ENCODE data around the gene PLEKHA5. TPM values are rescaled to one million over a fixed set of nuclear protein-coding genes. Genes with fewer than 3 reads are reported as not detected.

The PLEKHA5 gene
- total and polyA plus RNA-seq, 4 experiments from 2014 or later = 0.43 to 15.9 (median 13.3) TPM

GRCh38 chr12:19140381-19141236, 11.1 kb downstream of the PLEKHA5 start:
- CTCF ChIA-PET (ENCODE audit: partially characterized antibody) = no interaction called here
- POLR2A ChIA-PET (ENCODE audit: partially characterized antibody) = no interaction called here
- no peak overlapping the region for H3K27ac Mint-ChIP-seq

GRCh38 chr12:19142499-19142898, 13.0 kb downstream of the PLEKHA5 start:
- CTCF ChIA-PET (ENCODE audit: partially characterized antibody) = no interaction called here
- POLR2A ChIA-PET (ENCODE audit: partially characterized antibody) = no interaction called here
- Histone ChIP-seq H3K9me3 (ENCODE audit: control insufficient read depth in 1 of 2, low read length in 2 of 2) (no peaks in the 10 kb centered on the region), H3K27ac (ENCODE audit: low read depth, low read length) (no peak overlapping the region), H3K4me3 (ENCODE audit: low read length in 2 of 2) (no peak overlapping the region), H3K27me3 (ENCODE audit: insufficient read depth, low read length) (no peaks in the 10 kb centered on the region), H3K36me3 (ENCODE audit: insufficient read depth, low read length) (no peaks in the 10 kb centered on the region), H3K4me1 (ENCODE audit: insufficient read depth, low read length) (no peaks in the 10 kb centered on the region)
- no peak overlapping the region for H3K27ac Mint-ChIP-seq
- no peak overlapping the region for H3K4me3 Mint-ChIP-seq
- H3K9me3 Mint-ChIP-seq = no peaks in the 10 kb centered on the region
- intact Hi-C loops (cut with micrococcal nuclease) = no loop called here
- H3K4me1 Mint-ChIP-seq = peaks cover 0 to 4% (median 2%) of the 10 kb centered on the region in 4 donors
- DNase-seq = no peak
- H3K36me3 Mint-ChIP-seq = peaks cover 3 to 21% of the 10 kb centered on the region in 2 donors
- no peaks in the 10 kb centered on the region for H3K27me3 Mint-ChIP-seq

More at GRCh38 chr12:19140381-19141236, 11.1 kb downstream of the PLEKHA5 start:
- no peaks in the 10 kb centered on the region for H3K27me3 Mint-ChIP-seq
- Histone ChIP-seq H3K4me1 (ENCODE audit: insufficient read depth, low read length) (no peaks in the 10 kb centered on the region), H3K27ac (ENCODE audit: low read depth, low read length) (no peak overlapping the region), H3K36me3 (ENCODE audit: insufficient read depth, low read length) (no peaks in the 10 kb centered on the region), H3K4me3 (ENCODE audit: low read length in 2 of 2) (no peak overlapping the region), H3K27me3 (ENCODE audit: insufficient read depth, low read length) (no peaks in the 10 kb centered on the region), H3K9me3 (ENCODE audit: control insufficient read depth in 1 of 2, low read length in 2 of 2) (no peaks in the 10 kb centered on the region)
- no peaks in the 10 kb centered on the region for H3K9me3 Mint-ChIP-seq
- peaks cover 3 to 25% of the 10 kb centered on the region in 2 donors for H3K36me3 Mint-ChIP-seq
- peaks cover 0 to 4% (median 2%) of the 10 kb centered on the region in 4 donors for H3K4me1 Mint-ChIP-seq
- H3K4me3 Mint-ChIP-seq = no peak overlapping the region
- intact Hi-C loops (cut with micrococcal nuclease) = no loop called here
- no peak for DNase-seq

GRCh38 chr12:19144287-19144686, 14.8 kb downstream of the PLEKHA5 start:
- CTCF ChIA-PET (ENCODE audit: partially characterized antibody) = no interaction called here
- intact Hi-C loops (cut with micrococcal nuclease) = no loop called here
- POLR2A ChIA-PET (ENCODE audit: partially characterized antibody) = no interaction called here
- H3K4me1 ChIP-seq (ENCODE audit: insufficient read depth, low read length) = no peaks in the 10 kb centered on the region
- no peak overlapping the region for H3K4me3 ChIP-seq (ENCODE audit: low read length in 2 of 2)
- no peaks in the 10 kb centered on the region for H3K27me3 ChIP-seq (ENCODE audit: insufficient read depth, low read length)
- DNase-seq = no peak
- H3K36me3 ChIP-seq (ENCODE audit: insufficient read depth, low read length) = no peaks in the 10 kb centered on the region
- no peaks in the 10 kb centered on the region for H3K4me1 Mint-ChIP-seq
- H3K4me3 Mint-ChIP-seq = no peak overlapping the region
- H3K36me3 Mint-ChIP-seq = peaks cover 5 to 19% of the 10 kb centered on the region in 2 donors
- no peak overlapping the region for H3K27ac Mint-ChIP-seq
- no peak overlapping the region for H3K27ac ChIP-seq (ENCODE audit: low read depth, low read length)
- H3K9me3 ChIP-seq (ENCODE audit: control insufficient read depth in 1 of 2, low read length in 2 of 2) = no peaks in the 10 kb centered on the region
- H3K9me3 Mint-ChIP-seq = no peaks in the 10 kb centered on the region
- no peaks in the 10 kb centered on the region for H3K27me3 Mint-ChIP-seq

- no peaks in the 10 kb centered on the region for H3K36me3 ChIP-seq (ENCODE audit: insufficient read depth, low read length)
- no peaks in the 10 kb centered on the region for H3K4me1 ChIP-seq (ENCODE audit: insufficient read depth, low read length)
- intact Hi-C loops (cut with micrococcal nuclease) = no loop called here
- Mint-ChIP-seq H3K4me3 (no peak overlapping the region), H3K27ac (no peak overlapping the region), H3K36me3 (peaks cover 6 to 19% of the 10 kb centered on the region in 2 donors), H3K4me1 (no peaks in the 10 kb centered on the region), H3K27me3 (no peaks in the 10 kb centered on the region), H3K9me3 (no peaks in the 10 kb centered on the region)
- CTCF ChIA-PET (ENCODE audit: partially characterized antibody) = no interaction called here
- no peak overlapping the region for H3K4me3 ChIP-seq (ENCODE audit: low read length in 2 of 2)
- H3K27me3 ChIP-seq (ENCODE audit: insufficient read depth, low read length) = no peaks in the 10 kb centered on the region
- POLR2A ChIA-PET (ENCODE audit: partially characterized antibody) = no interaction called here
- DNase-seq = no peak
- no peaks in the 10 kb centered on the region for H3K9me3 ChIP-seq (ENCODE audit: control insufficient read depth in 1 of 2, low read length in 2 of 2)
- H3K27ac ChIP-seq (ENCODE audit: low read depth, low read length) = no peak overlapping the region
Measured at GRCh38 chr12:19144985-19145384, 15.5 kb downstream of the PLEKHA5 start.

GRCh38 chr12:19148860-19149259, 19.3 kb downstream of the PLEKHA5 start:
- peaks cover 0 to 5% (median 0%) of the 10 kb centered on the region in 4 donors for H3K4me1 Mint-ChIP-seq
- Histone ChIP-seq H3K27ac (ENCODE audit: low read depth, low read length) (no peak overlapping the region), H3K36me3 (ENCODE audit: insufficient read depth, low read length) (no peaks in the 10 kb centered on the region), H3K4me1 (ENCODE audit: insufficient read depth, low read length) (no peaks in the 10 kb centered on the region), H3K27me3 (ENCODE audit: insufficient read depth, low read length) (no peaks in the 10 kb centered on the region), H3K4me3 (ENCODE audit: low read length in 2 of 2) (no peak overlapping the region), H3K9me3 (ENCODE audit: control insufficient read depth in 1 of 2, low read length in 2 of 2) (no peaks in the 10 kb centered on the region)
- ChIA-PET CTCF (ENCODE audit: partially characterized antibody) (no interaction called here), POLR2A (ENCODE audit: partially characterized antibody) (no interaction called here)
- intact Hi-C loops (cut with micrococcal nuclease) = no loop called here
- no peak overlapping the region for H3K4me3 Mint-ChIP-seq
- no peak for DNase-seq
- H3K36me3 Mint-ChIP-seq = peaks cover 10 to 31% of the 10 kb centered on the region in 2 donors
- H3K27ac Mint-ChIP-seq = no peak overlapping the region
- no peaks in the 10 kb centered on the region for H3K27me3 Mint-ChIP-seq
- H3K9me3 Mint-ChIP-seq = no peaks in the 10 kb centered on the region

GRCh38 chr12:19150273-19150900, 20.9 kb downstream of the PLEKHA5 start:
- no peak overlapping the region for H3K4me3 ChIP-seq (ENCODE audit: low read length in 2 of 2)
- CTCF ChIA-PET (ENCODE audit: partially characterized antibody) = no interaction called here
- H3K36me3 ChIP-seq (ENCODE audit: insufficient read depth, low read length) = no peaks in the 10 kb centered on the region
- Mint-ChIP-seq H3K36me3 (peaks cover 10 to 28% of the 10 kb centered on the region in 2 donors), H3K27me3 (no peaks in the 10 kb centered on the region), H3K4me1 (peaks cover 0 to 5% (median 0%) of the 10 kb centered on the region in 4 donors), H3K9me3 (no peaks in the 10 kb centered on the region), H3K27ac (no peak overlapping the region), H3K4me3 (no peak overlapping the region)
- no peak for DNase-seq
- POLR2A ChIA-PET (ENCODE audit: partially characterized antibody) = no interaction called here
- no peaks in the 10 kb centered on the region for H3K9me3 ChIP-seq (ENCODE audit: control insufficient read depth in 1 of 2, low read length in 2 of 2)
- no peaks in the 10 kb centered on the region for H3K27me3 ChIP-seq (ENCODE audit: insufficient read depth, low read length)
- no peaks in the 10 kb centered on the region for H3K4me1 ChIP-seq (ENCODE audit: insufficient read depth, low read length)
- H3K27ac ChIP-seq (ENCODE audit: low read depth, low read length) = no peak overlapping the region
- intact Hi-C loops (cut with micrococcal nuclease) = no loop called here

GRCh38 chr12:19151298-19151697, 21.8 kb downstream of the PLEKHA5 start:
- Mint-ChIP-seq H3K4me1 (peaks cover 0 to 5% (median 0%) of the 10 kb centered on the region in 4 donors), H3K9me3 (no peaks in the 10 kb centered on the region), H3K36me3 (peaks cover 10 to 28% of the 10 kb centered on the region in 2 donors), H3K27me3 (no peaks in the 10 kb centered on the region), H3K4me3 (no peak overlapping the region), H3K27ac (no peak overlapping the region)
- Histone ChIP-seq H3K4me1 (ENCODE audit: insufficient read depth, low read length) (no peaks in the 10 kb centered on the region), H3K9me3 (ENCODE audit: control insufficient read depth in 1 of 2, low read length in 2 of 2) (no peaks in the 10 kb centered on the region), H3K4me3 (ENCODE audit: low read length in 2 of 2) (no peak overlapping the region), H3K27me3 (ENCODE audit: insufficient read depth, low read length) (no peaks in the 10 kb centered on the region), H3K27ac (ENCODE audit: low read depth, low read length) (no peak overlapping the region), H3K36me3 (ENCODE audit: insufficient read depth, low read length) (no peaks in the 10 kb centered on the region)
- DNase-seq = no peak
- ChIA-PET CTCF (ENCODE audit: partially characterized antibody) (no interaction called here), POLR2A (ENCODE audit: partially characterized antibody) (no interaction called here)
- intact Hi-C loops (cut with micrococcal nuclease) = no loop called here

All from CD4-positive, alpha-beta memory T cell (primary cell).